ENCODE results near the gene MYT1. TPM values are rescaled to one million over a fixed set of nuclear protein-coding genes. Genes with fewer than 3 reads are reported as not detected.

The MYT1 gene
- total and polyA plus RNA-seq, 7 donors: under 0.01 TPM; not detected in 6

DNA sequence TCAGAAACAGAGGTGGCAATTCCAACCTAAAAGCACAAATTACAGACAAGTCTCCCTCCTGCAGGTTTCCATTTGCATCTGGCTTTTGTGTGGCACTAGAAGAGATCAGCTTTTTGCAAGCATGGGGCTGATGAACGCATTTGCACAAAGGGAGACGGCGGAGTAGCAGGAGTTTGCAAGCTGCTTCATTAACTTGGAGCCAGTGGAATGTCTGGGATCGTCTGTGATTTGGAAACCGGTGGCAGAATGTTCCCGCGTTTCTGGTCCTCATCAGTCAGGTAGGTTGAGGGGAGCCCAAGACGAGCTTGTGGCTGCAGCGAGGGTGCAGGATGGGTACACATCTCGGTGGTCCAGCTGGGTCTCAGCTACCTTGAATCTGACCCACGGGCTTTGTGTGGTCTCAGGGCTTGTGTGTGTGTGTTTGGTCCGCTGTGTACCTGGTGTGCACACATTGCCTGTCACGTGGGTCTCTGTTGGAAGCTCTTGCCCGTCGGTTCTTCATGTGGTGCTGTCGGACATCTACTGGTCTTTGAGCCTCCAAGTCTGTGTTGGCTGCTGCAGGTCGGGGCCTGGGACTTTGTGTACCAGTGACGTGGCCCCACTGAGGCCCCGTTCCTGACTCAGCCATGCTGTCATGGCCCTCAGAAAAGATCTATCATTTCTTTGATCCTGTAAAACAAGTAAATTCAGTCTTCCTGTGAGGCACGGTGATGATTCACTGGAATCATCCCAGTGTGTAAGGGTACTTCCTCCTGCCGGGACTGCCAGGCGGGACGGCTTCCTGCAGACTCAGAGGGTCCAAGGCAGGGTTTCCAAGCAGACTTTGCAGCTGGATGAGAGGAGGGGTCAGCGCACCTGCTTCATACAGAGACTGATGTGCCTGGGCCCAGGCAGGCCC, 12.4 kb upstream of the MYT1 start:
- WGBS, 3 donors: 61 to 69% (median 67%) methylated on average over 24 of the region's 24 CpGs
- H3K27me3 ChIP-seq (ENCODE audit: insufficient read depth in 3 of 3, low read length in 2 of 3): peaks cover 0 to 11% (median 6%) of the 10 kb centered on the region in 3 donors
- no peak overlapping the region for H3K4me3 ChIP-seq
- no peaks in the 10 kb centered on the region for H3K9me3 ChIP-seq
- no peaks in the 10 kb centered on the region for H3K4me1 ChIP-seq
- H3K27ac ChIP-seq: no peak overlapping the region
- TF ChIP-seq CTCF (IDR thresholded peaks at IDR 0.05): no peak
- ATAC-seq (no peak), DNase-seq (no peak)
- H3K36me3 ChIP-seq (ENCODE audit: insufficient read depth in 1 of 2, low read depth in 1 of 2): no peaks in the 10 kb centered on the region
- intact Hi-C loops (cut with DNase I): no loop called here

DNA sequence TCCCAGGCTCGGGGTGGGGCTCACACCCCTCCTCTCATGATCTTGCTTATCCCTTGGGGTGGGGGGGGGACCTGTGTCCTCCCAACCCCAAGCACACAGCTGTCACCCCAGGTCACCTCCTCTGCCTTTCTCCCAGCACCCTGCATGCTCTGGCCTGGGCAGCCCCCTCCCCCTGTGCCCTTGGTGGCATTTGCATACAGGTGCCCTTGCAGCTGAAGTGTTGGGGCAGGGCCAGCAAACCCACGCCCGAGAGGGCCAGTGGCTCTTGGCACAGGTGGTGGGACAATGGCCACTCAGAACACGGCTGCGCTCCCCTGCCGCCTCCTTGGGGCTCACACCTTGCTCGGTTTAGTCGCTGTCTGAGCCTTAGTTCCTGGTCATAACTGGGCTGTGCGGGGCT, 11.3 kb upstream of the MYT1 start:
- H3K9me3 ChIP-seq: no peaks in the 10 kb centered on the region
- H3K27me3 ChIP-seq (ENCODE audit: insufficient read depth in 3 of 3, low read length in 2 of 3): peaks cover 0 to 15% (median 8%) of the 10 kb centered on the region in 3 donors
- intact Hi-C loops (cut with DNase I): no loop called here
- ATAC-seq: no peak
- no peaks in the 10 kb centered on the region for H3K36me3 ChIP-seq (ENCODE audit: insufficient read depth in 1 of 2, low read depth in 1 of 2)
- H3K27ac ChIP-seq: no peak overlapping the region
- no peaks in the 10 kb centered on the region for H3K4me1 ChIP-seq
- 69 to 79% (median 74%) methylated on average over 9 of the region's 9 CpGs for WGBS, 3 donors
- DNase-seq: no peak
- no peak overlapping the region for H3K4me3 ChIP-seq
- TF ChIP-seq CTCF (IDR thresholded peaks at IDR 0.05): no peak

DNA sequence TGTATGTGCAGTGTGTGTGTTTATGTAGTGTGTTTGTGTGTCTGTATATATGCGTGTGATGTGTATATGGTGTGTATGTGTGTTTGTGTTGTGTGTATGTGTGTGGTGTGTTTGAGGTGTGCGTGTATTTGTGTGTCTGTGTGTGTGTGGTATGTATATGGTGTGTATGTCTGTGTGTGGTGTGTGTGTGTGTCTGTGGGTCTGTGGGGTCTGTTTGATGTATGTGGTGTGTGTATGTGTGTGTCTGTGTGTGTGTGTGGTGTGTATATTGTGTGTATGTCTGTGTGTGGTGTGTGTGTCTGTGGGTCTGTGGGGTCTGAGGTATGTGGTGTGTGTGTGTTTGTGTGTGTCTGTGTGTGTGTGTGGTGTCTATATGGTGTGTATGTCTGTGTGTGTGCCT, 10.8 kb upstream of the MYT1 start:
- Histone ChIP-seq H3K36me3 (ENCODE audit: insufficient read depth in 1 of 2, low read depth in 1 of 2) (no peaks in the 10 kb centered on the region), H3K9me3 (no peaks in the 10 kb centered on the region), H3K27ac (no peak overlapping the region), H3K4me3 (no peak overlapping the region), H3K27me3 (ENCODE audit: insufficient read depth in 3 of 3, low read length in 2 of 3) (peaks cover 0 to 15% (median 8%) of the 10 kb centered on the region in 3 donors), H3K4me1 (no peaks in the 10 kb centered on the region)
- ATAC-seq: no peak
- intact Hi-C loops (cut with DNase I): no loop called here
- no peak for DNase-seq
- TF ChIP-seq CTCF (IDR thresholded peaks at IDR 0.05): no peak
- WGBS, 3 donors: 67 to 87% (median 75%) methylated on average over 2 of the region's 2 CpGs

DNA sequence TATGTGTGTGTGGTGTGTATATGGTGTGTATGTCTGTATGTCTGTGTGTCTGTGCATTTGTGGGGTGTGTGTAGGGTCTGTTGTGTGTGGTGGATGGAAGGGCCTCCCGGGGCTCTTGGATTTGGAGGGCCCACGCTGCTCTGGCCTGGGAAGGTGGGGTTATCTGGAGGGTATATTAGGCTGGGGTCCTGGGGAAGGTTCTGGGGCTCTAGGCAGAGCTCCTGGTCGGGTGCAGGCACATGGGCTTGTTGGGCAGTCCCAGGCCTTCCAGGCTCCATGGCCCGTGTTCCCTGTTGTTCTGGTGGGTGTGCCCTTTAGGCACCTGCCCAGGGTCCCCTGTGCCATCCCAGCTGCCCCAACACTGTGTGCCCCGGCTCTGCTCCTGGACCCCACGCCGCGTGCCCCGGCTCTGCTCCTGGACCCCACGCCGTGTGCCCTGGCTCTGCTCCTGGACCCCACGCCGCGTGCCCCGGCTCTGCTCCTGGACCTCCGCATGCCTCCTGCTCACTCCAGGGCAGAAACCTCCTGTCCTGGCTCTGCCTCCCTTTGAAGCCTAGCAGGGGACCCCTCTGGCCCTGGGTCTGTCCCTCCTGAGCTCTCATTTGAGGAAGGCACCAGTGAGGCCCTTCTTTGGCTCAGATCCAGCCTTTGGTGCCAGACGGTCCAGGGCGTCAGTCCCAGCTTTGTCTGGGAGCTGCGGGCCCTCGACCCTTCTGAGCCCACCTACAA, 10.2 kb upstream of the MYT1 start:
- H3K4me1 ChIP-seq: no peaks in the 10 kb centered on the region
- ATAC-seq: no peak
- no peaks in the 10 kb centered on the region for H3K9me3 ChIP-seq
- TF ChIP-seq CTCF (IDR thresholded peaks at IDR 0.05): no peak
- 76 to 82% (median 80%) methylated on average over 20 of the region's 20 CpGs for WGBS, 3 donors
- no peak overlapping the region for H3K4me3 ChIP-seq
- peaks cover 0 to 17% (median 8%) of the 10 kb centered on the region in 3 donors for H3K27me3 ChIP-seq (ENCODE audit: insufficient read depth in 3 of 3, low read length in 2 of 3)
- intact Hi-C loops (cut with DNase I): no loop called here
- no peak for DNase-seq
- H3K27ac ChIP-seq: no peak overlapping the region
- no peaks in the 10 kb centered on the region for H3K36me3 ChIP-seq (ENCODE audit: insufficient read depth in 1 of 2, low read depth in 1 of 2)
